SK-N-SH treated with all-trans-retinoic acid at 6 μM for 48 hours (cell line): Measurements from ENCODE around the gene DYNC1H1.

Source experiments
- ATAC-seq: fragments of 200-7000 bp; cut with Tn5 transposase; 3 replicates; pipeline ENCODE4 v1.9.1; 2020; ENCODE audit warnings: mild to moderate bottlenecking, moderate library complexity
- ARNTL ChIP-seq: fragments of 450-650 bp; formaldehyde crosslinking; IDR thresholded peaks from 2 replicates; pipeline ENCODE4 v1.5.0; 2020; ENCODE audit warnings: low read depth, mild to moderate bottlenecking, moderate library complexity, borderline replicate concordance
- BACH2 ChIP-seq: fragments of 250-450 bp; sonication (Bioruptor Pico); IDR thresholded peaks from 2 replicates; pipeline ENCODE4 v1.9.0; 2021; ENCODE audit warnings: mild to moderate bottlenecking, borderline replicate concordance
- CSDC2 ChIP-seq: fragments of 250-450 bp; sonication (Bioruptor Pico); IDR thresholded peaks from 2 replicates; pipeline ENCODE4 v1.5.0; 2020; ENCODE audit warnings: mild to moderate bottlenecking, moderate library complexity
- ESRRG ChIP-seq: fragments of 250-450 bp; sonication (Bioruptor Pico); IDR thresholded peaks from 2 replicates; pipeline ENCODE4 v1.6.1; 2021; ENCODE audit warnings: mild to moderate bottlenecking
- GLIS3 ChIP-seq: fragments of 250-450 bp; sonication (Bioruptor Pico); IDR thresholded peaks from 2 replicates; pipeline ENCODE4 v1.5.0; 2020; ENCODE audit warnings: mild to moderate bottlenecking, moderate library complexity
- ISL1 ChIP-seq: fragments of 250-450 bp; sonication (Bioruptor Pico); IDR thresholded peaks from 2 replicates; pipeline ENCODE4 v2.1.2; 2022; ENCODE audit warnings: mild to moderate bottlenecking, moderate library complexity
- OSR1 ChIP-seq: fragments of 250-450 bp; sonication (Bioruptor Pico); IDR thresholded peaks from 2 replicates; pipeline ENCODE4 v1.8.0; 2022; ENCODE audit warnings: moderate library complexity, mild to moderate bottlenecking, inconsistent platforms
- RARB ChIP-seq: fragments of 250-450 bp; sonication (Bioruptor Pico); IDR thresholded peaks from 2 replicates; pipeline ENCODE4 v1.8.0; 2021; ENCODE audit warnings: mild to moderate bottlenecking, moderate library complexity
- SNAI2 ChIP-seq: fragments of 250-450 bp; sonication (Bioruptor Pico); IDR thresholded peaks from 2 replicates; pipeline ENCODE4 v1.5.0; 2020; ENCODE audit warnings: mild to moderate bottlenecking, moderate library complexity
- TCF4 ChIP-seq: fragments of 250-450 bp; sonication (Bioruptor Pico); IDR thresholded peaks from 2 replicates; pipeline ENCODE4 v1.8.0; 2021; ENCODE audit warnings: mild to moderate bottlenecking, moderate library complexity, borderline replicate concordance
- TOX ChIP-seq: fragments of 250-450 bp; sonication (Bioruptor Pico); IDR thresholded peaks from 2 replicates; pipeline ENCODE4 v1.8.0; 2021; ENCODE audit warnings: mild to moderate bottlenecking, moderate library complexity, borderline replicate concordance
- ZC3H10 ChIP-seq: fragments of 250-450 bp; sonication (Bioruptor Pico); IDR thresholded peaks from 2 replicates; pipeline ENCODE4 v1.5.1; 2021; ENCODE audit warnings: mild to moderate bottlenecking, moderate library complexity
- ZFP3 ChIP-seq: fragments of 250-450 bp; sonication (Bioruptor Pico); IDR thresholded peaks from 2 replicates; pipeline ENCODE4 v1.5.0; 2020; ENCODE audit warnings: mild to moderate bottlenecking, moderate library complexity
- ZNF565 ChIP-seq: fragments of 450-650 bp; formaldehyde crosslinking; conservative IDR thresholded peaks from 2 replicates; pipeline ENCODE4 v1.5.0; 2020; ENCODE audit warnings: low read depth, mild to moderate bottlenecking, moderate library complexity
- ZNF70 ChIP-seq: fragments of 450-650 bp; formaldehyde crosslinking; IDR thresholded peaks from 2 replicates; pipeline ENCODE4 v1.5.0; 2020; ENCODE audit warnings: mild to moderate bottlenecking, moderate library complexity
- ZNF8 ChIP-seq: fragments of 450-650 bp; formaldehyde crosslinking; IDR thresholded peaks from 2 replicates; pipeline ENCODE4 v1.5.0; 2020; ENCODE audit warnings: mild to moderate bottlenecking, moderate library complexity
- TF ChIP-seq, protein P1 (sequence below): fragments of 250-450 bp; sonication (Bioruptor Pico); IDR thresholded peaks from 2 replicates; pipeline ENCODE4 v1.5.1; 2020; ENCODE audit warnings: low read depth, mild to moderate bottlenecking, moderate library complexity
- TF ChIP-seq, protein P2 (sequence below): fragments of 250-450 bp; sonication (Bioruptor Pico); IDR thresholded peaks from 2 replicates; pipeline ENCODE4 v1.8.0; 2020; ENCODE audit warnings: mild to moderate bottlenecking, moderate library complexity, borderline replicate concordance
- TF ChIP-seq, protein P3 (sequence below): fragments of 250-450 bp; sonication (Bioruptor Pico); IDR thresholded peaks from 2 replicates; pipeline ENCODE4 v1.5.1; 2021; ENCODE audit warnings: mild to moderate bottlenecking, moderate library complexity
- TF ChIP-seq, protein P4 (sequence below): fragments of 250-450 bp; sonication (Bioruptor Pico); IDR thresholded peaks from 2 replicates; pipeline ENCODE4 v1.8.0; 2021; ENCODE audit warnings: low read depth, mild to moderate bottlenecking, moderate library complexity, borderline replicate concordance

Gene DYNC1H1

DNA sequence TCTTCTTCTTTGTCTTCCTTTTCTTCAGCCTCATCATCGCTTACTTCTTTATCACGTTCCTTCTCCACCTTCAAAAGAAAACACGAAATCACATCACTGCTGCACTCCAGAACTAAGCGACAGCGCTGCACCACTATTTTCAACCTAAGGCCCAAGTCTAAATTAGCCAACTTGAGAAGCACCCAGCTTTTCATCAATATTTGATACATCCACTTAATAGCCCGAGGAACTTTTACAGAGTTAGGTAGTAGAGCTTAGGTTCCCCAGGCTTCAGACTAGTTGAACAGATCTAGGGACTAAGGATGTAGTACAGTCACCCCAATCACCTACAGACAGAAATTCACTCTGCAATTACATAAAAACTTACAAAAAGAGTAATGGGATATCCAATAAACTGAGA lies 120.6 kb downstream of the DYNC1H1 start (continued):
- TF ChIP-seq, protein P1, sequence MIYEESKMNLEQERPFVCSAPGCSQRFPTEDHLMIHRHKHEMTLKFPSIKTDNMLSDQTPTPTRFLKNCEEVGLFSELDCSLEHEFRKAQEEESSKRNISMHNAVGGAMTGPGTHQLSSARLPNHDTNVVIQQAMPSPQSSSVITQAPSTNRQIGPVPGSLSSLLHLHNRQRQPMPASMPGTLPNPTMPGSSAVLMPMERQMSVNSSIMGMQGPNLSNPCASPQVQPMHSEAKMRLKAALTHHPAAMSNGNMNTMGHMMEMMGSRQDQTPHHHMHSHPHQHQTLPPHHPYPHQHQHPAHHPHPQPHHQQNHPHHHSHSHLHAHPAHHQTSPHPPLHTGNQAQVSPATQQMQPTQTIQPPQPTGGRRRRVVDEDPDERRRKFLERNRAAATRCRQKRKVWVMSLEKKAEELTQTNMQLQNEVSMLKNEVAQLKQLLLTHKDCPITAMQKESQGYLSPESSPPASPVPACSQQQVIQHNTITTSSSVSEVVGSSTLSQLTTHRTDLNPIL (CRISPR knock-in tag) = no peak
- TF ChIP-seq TOX (CRISPR knock-in tag) = no peak

DNA sequence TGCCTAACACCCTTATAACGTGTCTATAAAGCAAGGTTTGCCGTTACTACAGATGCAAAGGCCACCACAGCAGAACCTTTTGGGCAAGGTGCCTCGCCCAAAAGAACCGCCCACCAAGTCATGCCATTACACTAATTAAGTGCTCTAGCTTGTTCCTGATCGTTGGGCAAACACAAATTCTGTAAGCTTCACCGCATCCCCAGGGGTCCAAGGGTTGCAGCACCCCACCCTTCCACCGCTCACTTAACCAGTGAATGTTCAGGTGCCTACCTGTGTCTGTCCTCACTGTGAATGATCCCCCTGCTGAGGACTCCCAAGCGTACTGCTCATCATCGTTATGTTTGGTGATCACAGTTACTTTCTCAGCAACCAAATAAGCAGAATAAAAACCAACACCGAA lies 121.1 kb downstream of the DYNC1H1 start:
- no peak for ATAC-seq

DNA sequence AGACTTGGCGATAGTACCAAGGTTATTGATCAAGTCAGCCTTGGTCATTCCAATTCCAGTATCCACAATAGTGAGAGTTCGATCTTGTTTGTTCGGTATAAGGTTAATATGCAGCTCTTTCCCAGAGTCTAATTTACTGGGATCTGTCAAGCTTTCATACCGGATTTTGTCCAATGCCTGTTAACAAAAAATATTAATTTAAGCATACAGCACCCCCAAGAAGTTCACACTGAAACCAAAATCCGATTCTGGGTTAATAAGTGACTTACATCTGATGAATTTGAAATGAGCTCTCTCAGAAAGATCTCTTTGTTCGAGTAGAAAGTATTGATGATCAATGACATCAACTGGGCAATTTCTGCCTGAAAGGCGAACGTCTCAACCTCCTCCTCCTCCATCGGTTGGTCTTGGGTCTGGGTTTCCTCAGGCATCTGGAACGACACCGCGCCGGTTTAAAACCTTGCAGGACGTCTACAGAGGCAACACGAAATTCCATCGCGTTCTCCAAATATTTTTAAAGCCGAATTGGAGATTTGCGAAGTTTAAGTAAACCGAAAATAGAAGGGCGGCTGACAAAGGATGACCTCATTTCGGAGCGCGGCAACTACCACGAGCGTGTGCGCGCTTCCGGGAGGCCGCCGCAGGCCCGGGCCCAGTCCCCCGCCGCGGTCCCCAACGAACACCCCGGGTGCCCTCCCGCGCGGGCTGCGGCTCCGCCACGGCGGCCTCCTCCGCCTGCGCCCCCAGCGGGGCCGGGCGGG lies 121.8 kb downstream of the DYNC1H1 start:
- peak; percentile 18 for ATAC-seq
- TF ChIP-seq ARNTL (CRISPR knock-in tag) = no peak
- TF ChIP-seq ISL1 (CRISPR knock-in tag) = no peak
- no peak for TF ChIP-seq ESRRG (CRISPR knock-in tag)
- no peak for TF ChIP-seq TCF4 (CRISPR knock-in tag)
- no peak for TF ChIP-seq ZNF565 (CRISPR knock-in tag)
- TF ChIP-seq ZNF70 (CRISPR knock-in tag) = no peak
- no peak for TF ChIP-seq ZFP3
- TF ChIP-seq ZNF8 (CRISPR knock-in tag) = no peak
- TF ChIP-seq RARB (CRISPR knock-in tag) = no peak
- no peak for TF ChIP-seq BACH2 (CRISPR knock-in tag)
- no peak for TF ChIP-seq TOX (CRISPR knock-in tag)
- TF ChIP-seq, protein P2, sequence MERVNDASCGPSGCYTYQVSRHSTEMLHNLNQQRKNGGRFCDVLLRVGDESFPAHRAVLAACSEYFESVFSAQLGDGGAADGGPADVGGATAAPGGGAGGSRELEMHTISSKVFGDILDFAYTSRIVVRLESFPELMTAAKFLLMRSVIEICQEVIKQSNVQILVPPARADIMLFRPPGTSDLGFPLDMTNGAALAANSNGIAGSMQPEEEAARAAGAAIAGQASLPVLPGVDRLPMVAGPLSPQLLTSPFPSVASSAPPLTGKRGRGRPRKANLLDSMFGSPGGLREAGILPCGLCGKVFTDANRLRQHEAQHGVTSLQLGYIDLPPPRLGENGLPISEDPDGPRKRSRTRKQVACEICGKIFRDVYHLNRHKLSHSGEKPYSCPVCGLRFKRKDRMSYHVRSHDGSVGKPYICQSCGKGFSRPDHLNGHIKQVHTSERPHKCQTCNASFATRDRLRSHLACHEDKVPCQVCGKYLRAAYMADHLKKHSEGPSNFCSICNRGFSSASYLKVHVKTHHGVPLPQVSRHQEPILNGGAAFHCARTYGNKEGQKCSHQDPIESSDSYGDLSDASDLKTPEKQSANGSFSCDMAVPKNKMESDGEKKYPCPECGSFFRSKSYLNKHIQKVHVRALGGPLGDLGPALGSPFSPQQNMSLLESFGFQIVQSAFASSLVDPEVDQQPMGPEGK = no peak
- TF ChIP-seq OSR1 (CRISPR knock-in tag) = no peak
- no peak for TF ChIP-seq ZC3H10 (CRISPR knock-in tag)
- TF ChIP-seq, protein P3, sequence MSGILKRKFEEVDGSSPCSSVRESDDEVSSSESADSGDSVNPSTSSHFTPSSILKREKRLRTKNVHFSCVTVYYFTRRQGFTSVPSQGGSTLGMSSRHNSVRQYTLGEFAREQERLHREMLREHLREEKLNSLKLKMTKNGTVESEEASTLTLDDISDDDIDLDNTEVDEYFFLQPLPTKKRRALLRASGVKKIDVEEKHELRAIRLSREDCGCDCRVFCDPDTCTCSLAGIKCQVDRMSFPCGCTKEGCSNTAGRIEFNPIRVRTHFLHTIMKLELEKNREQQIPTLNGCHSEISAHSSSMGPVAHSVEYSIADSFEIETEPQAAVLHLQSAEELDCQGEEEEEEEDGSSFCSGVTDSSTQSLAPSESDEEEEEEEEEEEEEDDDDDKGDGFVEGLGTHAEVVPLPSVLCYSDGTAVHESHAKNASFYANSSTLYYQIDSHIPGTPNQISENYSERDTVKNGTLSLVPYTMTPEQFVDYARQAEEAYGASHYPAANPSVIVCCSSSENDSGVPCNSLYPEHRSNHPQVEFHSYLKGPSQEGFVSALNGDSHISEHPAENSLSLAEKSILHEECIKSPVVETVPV (CRISPR knock-in tag) = no peak
- TF ChIP-seq, protein P4, sequence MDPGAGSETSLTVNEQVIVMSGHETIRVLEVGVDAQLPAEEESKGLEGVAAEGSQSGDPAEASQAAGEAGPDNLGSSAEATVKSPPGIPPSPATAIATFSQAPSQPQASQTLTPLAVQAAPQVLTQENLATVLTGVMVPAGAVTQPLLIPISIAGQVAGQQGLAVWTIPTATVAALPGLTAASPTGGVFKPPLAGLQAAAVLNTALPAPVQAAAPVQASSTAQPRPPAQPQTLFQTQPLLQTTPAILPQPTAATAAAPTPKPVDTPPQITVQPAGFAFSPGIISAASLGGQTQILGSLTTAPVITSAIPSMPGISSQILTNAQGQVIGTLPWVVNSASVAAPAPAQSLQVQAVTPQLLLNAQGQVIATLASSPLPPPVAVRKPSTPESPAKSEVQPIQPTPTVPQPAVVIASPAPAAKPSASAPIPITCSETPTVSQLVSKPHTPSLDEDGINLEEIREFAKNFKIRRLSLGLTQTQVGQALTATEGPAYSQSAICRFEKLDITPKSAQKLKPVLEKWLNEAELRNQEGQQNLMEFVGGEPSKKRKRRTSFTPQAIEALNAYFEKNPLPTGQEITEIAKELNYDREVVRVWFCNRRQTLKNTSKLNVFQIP (CRISPR knock-in tag) = no peak
- TF ChIP-seq GLIS3 (CRISPR knock-in tag) = no peak
- TF ChIP-seq CSDC2 (CRISPR knock-in tag) = no peak

More for the DNA sequence above, 121.1 kb downstream of the DYNC1H1 start:
- TF ChIP-seq ISL1 (CRISPR knock-in tag) = no peak
- TF ChIP-seq SNAI2 (CRISPR knock-in tag) = no peak
- no peak for TF ChIP-seq GLIS3 (CRISPR knock-in tag)

DNA sequence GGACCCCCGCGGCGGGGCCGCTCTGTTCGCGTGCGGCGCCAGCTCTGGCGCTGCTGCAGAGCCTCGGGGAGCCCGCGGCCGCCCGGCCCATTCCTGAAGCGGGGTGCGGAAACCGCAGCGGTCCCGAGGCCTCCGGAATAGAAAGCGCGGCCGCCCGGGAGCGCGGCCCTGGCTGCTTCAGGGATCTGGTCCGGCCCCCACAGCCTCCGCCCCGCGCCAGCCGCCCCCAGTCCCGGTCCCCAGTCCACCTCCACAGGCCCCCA lies 122.3 kb downstream of the DYNC1H1 start:
- ATAC-seq = no peak; the same call in 1 of the 3 replicates
- no peak for TF ChIP-seq ARNTL (CRISPR knock-in tag)
- TF ChIP-seq OSR1 (CRISPR knock-in tag) = no peak
- no peak for TF ChIP-seq ISL1 (CRISPR knock-in tag)
- no peak for TF ChIP-seq ESRRG (CRISPR knock-in tag)
- no peak for TF ChIP-seq TOX (CRISPR knock-in tag)
- TF ChIP-seq ZNF8 (CRISPR knock-in tag) = no peak
